ENCODE data around the gene CACHD1. TPM values are rescaled to one million over a fixed set of nuclear protein-coding genes. Genes with fewer than 3 reads are reported as not detected.
A peak's percentile ranks its signal among the peaks of the same experiment; 100 is the strongest.

Gene CACHD1
- total RNA-seq, 1 donor from 2014 or later = 5.9 TPM

DNA sequence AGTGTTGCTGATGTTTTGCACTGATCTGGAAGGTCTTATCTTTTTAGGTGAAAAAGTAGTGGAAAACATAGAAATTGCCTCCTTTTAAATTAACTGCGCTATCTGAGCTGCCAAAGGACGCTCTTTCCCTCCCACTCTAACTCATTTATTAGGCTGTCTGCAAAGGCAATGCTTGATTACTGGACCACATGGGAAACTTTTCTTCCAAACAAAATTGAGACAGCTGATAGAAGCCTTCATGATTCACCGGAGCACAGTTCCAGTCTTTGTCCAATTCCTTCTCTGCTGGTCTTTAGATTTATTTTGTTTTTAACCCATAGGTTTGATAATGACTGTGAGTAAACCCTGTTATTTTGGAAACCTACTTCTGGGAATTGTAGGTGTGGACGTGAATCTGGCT, 181.9 kb downstream of the CACHD1 start:
- TF ChIP-seq, protein P1, sequence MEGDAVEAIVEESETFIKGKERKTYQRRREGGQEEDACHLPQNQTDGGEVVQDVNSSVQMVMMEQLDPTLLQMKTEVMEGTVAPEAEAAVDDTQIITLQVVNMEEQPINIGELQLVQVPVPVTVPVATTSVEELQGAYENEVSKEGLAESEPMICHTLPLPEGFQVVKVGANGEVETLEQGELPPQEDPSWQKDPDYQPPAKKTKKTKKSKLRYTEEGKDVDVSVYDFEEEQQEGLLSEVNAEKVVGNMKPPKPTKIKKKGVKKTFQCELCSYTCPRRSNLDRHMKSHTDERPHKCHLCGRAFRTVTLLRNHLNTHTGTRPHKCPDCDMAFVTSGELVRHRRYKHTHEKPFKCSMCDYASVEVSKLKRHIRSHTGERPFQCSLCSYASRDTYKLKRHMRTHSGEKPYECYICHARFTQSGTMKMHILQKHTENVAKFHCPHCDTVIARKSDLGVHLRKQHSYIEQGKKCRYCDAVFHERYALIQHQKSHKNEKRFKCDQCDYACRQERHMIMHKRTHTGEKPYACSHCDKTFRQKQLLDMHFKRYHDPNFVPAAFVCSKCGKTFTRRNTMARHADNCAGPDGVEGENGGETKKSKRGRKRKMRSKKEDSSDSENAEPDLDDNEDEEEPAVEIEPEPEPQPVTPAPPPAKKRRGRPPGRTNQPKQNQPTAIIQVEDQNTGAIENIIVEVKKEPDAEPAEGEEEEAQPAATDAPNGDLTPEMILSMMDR (conservative IDR thresholded peaks at IDR 0.05; ENCODE audit: low read depth, low read length) = no peak
- no peak overlapping the region for H3K4me3 ChIP-seq (ENCODE audit: low read depth, low read length)
- DNase-seq (ENCODE audit: low read depth) = no peak

DNA sequence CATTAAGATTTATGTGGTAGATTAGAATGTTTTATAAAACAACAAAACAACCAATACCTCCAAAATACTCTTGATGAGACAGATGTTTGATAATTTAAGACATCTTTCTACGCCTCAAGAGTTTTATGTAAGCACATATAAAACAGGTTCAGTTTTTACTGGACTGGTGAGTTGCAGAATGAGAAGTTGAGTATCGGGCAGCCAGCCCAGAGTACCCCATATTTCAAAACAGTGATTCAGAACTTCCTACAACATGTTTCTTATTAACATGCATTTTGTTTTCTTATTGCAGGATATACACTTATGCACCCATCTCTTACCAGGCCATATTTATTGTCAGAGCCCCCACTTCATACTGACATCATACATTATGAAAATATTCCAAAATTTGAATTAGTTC, 183.5 kb downstream of the CACHD1 start:
- no peak for DNase-seq (ENCODE audit: low read depth)
- TF ChIP-seq, protein P1 (conservative IDR thresholded peaks at IDR 0.05; ENCODE audit: low read depth, low read length) = no peak
- H3K4me3 ChIP-seq (ENCODE audit: low read depth, low read length) = no peak overlapping the region

DNA sequence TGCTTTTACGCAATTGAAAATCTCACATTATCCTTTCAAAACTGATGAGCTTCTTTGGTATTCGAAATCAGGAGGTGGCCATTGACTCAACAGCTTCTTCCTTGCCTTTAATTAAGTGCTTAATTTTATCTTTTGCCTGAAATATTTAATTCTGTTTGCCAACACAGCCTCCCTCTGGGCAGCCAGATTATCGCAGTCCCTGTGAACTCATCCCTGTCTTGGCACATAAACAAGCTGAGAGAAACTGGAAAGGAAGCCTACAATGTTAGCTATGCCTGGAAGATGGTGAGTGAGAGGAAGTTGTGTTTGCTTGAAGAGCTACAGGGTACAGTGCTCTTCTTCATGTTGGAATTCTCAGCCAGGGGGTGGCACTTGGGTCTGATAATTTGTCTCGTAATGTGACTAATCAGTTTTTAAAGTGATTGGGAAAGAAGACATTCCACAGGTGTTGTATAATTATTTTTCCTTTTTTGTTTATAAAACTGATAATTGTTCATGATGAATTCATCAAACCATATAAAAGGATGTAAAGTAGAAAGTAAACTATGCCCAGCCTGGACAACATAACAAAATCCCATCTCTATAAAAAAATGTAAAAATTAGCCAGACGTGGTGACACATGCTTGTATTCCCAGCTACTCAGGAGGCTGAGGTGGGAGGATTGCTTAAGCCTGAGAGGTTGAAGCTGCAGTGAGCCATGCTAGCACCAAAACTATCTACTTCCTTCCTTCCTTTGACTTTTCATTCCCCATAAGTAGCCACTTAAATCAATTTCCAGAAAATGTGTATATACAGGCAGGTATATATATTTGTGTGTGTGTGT, 184.8 kb downstream of the CACHD1 start:
- DNase-seq (ENCODE audit: low read depth) = no peak
- no peak overlapping the region for H3K4me3 ChIP-seq (ENCODE audit: low read depth, low read length)

GRCh38 chr1:64655861-64656260, 185.9 kb downstream of the CACHD1 start:
- TF ChIP-seq, protein P1 (conservative IDR thresholded peaks at IDR 0.05; ENCODE audit: low read depth, low read length) = no peak
- no peak overlapping the region for H3K4me3 ChIP-seq (ENCODE audit: low read depth, low read length)
- DNase-seq (ENCODE audit: low read depth) = no peak

More for the DNA sequence above, 184.8 kb downstream of the CACHD1 start:
- TF ChIP-seq, protein P1 (conservative IDR thresholded peaks at IDR 0.05; ENCODE audit: low read depth, low read length) = peak; percentile 21

DNA sequence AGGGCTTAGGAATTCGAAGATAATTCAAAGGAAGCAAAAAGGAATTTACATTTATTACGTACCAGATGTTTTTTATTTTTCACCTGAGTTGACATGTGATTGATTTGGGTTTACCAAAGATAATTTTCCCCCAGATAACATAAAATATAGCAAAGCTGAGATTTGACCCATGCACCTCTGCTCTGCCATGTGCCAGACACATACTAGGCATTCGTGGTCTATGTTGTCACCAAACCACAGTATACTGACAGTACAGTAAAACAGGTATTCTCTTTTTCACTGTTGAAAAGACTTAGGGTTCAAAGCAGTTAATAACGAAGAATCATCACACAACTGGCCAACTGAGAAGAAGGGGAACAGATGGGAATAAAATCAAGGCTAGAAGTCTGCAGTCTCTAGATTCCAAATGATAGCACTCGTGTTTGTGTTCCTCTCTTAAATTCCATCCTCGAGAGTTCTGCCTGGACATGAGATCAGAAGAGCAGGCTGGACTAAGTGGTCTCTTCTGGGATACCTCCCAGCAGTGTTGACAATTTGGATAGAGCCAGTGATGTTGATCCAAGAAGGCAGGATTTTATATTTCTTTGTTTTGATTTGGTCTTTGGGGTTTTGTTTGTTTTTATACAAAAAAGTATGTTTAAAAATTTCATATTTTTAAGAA, 189.7 kb downstream of the CACHD1 start:
- no peak overlapping the region for H3K4me3 ChIP-seq (ENCODE audit: low read depth, low read length)
- TF ChIP-seq, protein P1 (conservative IDR thresholded peaks at IDR 0.05; ENCODE audit: low read depth, low read length) = no peak

DNA sequence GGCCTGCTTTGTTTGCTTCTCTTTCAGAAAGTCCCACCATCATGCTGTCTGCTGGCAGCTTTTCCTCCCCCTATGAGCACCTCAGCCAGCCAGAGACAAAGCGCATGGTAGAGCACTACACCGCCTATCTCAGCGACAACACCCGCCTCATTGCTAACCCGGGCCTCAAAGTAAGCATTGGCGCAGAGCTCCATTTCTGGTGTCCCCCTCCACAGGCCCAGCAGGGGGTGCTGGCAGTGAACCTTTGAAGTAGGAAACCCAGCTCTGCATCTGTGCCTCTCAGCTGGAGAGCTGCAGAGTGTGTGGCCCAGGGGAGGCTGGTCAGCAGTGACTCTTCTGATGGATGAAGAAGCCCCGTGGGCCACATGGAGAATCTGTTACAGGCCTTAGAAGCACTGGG, 193.7 kb downstream of the CACHD1 start:
- no peak for DNase-seq (ENCODE audit: low read depth)
- TF ChIP-seq, protein P1 (conservative IDR thresholded peaks at IDR 0.05; ENCODE audit: low read depth, low read length) = peak; percentile 50
- no peak overlapping the region for H3K4me3 ChIP-seq (ENCODE audit: low read depth, low read length)

More for the DNA sequence above, 189.7 kb downstream of the CACHD1 start:
- no peak for DNase-seq (ENCODE audit: low read depth)
